Uterus (tissue), 2 donors: ENCODE measurements around the gene MLLT10.

Experiments
- POLR2A ChIP-seq, 2 donors: fragments of 450-650 bp; IDR thresholded peaks; one replicate each; pipeline ENCODE4 v1.6.1; 2016; ENCODE audit warnings: antibody characterized with exemption in 2 of 2, mild to moderate bottlenecking in 1 of 2, moderate library complexity in 1 of 2
- TF ChIP-seq, protein P1 (sequence below), 4 experiments: fragments of 200-600 bp in 2 of 4; fragments of 450-650 bp in 2 of 4; sonication (generic) in 2 of 4; IDR thresholded peaks; one replicate each; pipeline ENCODE4 v1.5.1; 2016 to 2019; ENCODE audit warnings: antibody characterized with exemption in 4 of 4, mild to moderate bottlenecking in 2 of 4, moderate library complexity in 1 of 4

GRCh38 chr10:21518641-21519396, 15.2 kb upstream of the MLLT10 start:
- TF ChIP-seq, protein P1, sequence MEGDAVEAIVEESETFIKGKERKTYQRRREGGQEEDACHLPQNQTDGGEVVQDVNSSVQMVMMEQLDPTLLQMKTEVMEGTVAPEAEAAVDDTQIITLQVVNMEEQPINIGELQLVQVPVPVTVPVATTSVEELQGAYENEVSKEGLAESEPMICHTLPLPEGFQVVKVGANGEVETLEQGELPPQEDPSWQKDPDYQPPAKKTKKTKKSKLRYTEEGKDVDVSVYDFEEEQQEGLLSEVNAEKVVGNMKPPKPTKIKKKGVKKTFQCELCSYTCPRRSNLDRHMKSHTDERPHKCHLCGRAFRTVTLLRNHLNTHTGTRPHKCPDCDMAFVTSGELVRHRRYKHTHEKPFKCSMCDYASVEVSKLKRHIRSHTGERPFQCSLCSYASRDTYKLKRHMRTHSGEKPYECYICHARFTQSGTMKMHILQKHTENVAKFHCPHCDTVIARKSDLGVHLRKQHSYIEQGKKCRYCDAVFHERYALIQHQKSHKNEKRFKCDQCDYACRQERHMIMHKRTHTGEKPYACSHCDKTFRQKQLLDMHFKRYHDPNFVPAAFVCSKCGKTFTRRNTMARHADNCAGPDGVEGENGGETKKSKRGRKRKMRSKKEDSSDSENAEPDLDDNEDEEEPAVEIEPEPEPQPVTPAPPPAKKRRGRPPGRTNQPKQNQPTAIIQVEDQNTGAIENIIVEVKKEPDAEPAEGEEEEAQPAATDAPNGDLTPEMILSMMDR (IDR thresholded peaks at IDR 0.05) = no peak
- no peak for TF ChIP-seq POLR2A (IDR thresholded peaks at IDR 0.05)
